Keratinocyte (primary cell): ENCODE measurements around the gene DENND1A.

Source experiments
- EZH2 ChIP-seq: IDR thresholded peaks from one replicate; pipeline ENCODE4 v1.6.1; 2012; ENCODE audit warnings: inconsistent platforms, mild to moderate bottlenecking, low read length, moderate library complexity
- TF ChIP-seq, protein P1 (sequence below), 3 experiments: IDR thresholded peaks in 1 of 3; conservative IDR thresholded peaks in 1 of 3; optimal IDR thresholded peaks in 1 of 3; 2 replicates in 2 of 3; 3 replicates in 1 of 3; pipeline versions ENCODE3 to v1.5.1; 2011; ENCODE audit warnings: low read length in 3 of 3, mild to moderate bottlenecking in 3 of 3, moderate library complexity in 2 of 3, control low read depth in 1 of 3, inconsistent platforms in 1 of 3; ENCODE audit not compliant: insufficient read depth in 2 of 3; ENCODE audit errors: extremely low read depth in 1 of 3

DNA sequence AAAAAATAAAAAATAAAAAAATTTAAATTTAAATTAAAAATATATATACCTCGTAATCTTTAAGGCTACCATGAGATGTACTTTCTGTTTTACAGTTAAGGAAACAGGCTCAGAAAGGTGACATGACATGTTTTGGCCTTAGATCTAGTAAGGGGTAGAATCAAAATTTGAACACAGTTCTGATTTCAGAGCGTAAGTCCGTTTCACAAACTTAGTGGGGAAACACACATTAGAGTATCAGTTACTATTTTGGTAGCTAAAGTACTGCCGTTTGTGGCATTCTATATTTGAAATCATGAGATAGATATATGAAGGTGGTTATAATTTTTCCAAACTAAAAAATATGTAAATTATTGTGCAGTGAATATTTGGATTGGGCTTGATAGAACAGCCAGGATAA lies 186.2 kb downstream of the DENND1A start:
- TF ChIP-seq, protein P1, sequence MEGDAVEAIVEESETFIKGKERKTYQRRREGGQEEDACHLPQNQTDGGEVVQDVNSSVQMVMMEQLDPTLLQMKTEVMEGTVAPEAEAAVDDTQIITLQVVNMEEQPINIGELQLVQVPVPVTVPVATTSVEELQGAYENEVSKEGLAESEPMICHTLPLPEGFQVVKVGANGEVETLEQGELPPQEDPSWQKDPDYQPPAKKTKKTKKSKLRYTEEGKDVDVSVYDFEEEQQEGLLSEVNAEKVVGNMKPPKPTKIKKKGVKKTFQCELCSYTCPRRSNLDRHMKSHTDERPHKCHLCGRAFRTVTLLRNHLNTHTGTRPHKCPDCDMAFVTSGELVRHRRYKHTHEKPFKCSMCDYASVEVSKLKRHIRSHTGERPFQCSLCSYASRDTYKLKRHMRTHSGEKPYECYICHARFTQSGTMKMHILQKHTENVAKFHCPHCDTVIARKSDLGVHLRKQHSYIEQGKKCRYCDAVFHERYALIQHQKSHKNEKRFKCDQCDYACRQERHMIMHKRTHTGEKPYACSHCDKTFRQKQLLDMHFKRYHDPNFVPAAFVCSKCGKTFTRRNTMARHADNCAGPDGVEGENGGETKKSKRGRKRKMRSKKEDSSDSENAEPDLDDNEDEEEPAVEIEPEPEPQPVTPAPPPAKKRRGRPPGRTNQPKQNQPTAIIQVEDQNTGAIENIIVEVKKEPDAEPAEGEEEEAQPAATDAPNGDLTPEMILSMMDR (optimal IDR thresholded peaks at IDR 0.05 in 1 of 3, IDR thresholded peaks at IDR 0.05 in 1 of 3, conservative IDR thresholded peaks at IDR 0.05 in 1 of 3; ENCODE audit: extremely low read depth in 1 of 3, insufficient read depth in 2 of 3, low read length in 3 of 3), result no peak
- TF ChIP-seq EZH2, result no peak
